ENCODE measurements around the gene CELF1. TPM values are rescaled to one million over a fixed set of nuclear protein-coding genes. Genes with fewer than 3 reads are reported as not detected.

Gene CELF1
- total and polyA plus RNA-seq, 11 donors: 27.3 to 111 (median 85.5) TPM

DNA sequence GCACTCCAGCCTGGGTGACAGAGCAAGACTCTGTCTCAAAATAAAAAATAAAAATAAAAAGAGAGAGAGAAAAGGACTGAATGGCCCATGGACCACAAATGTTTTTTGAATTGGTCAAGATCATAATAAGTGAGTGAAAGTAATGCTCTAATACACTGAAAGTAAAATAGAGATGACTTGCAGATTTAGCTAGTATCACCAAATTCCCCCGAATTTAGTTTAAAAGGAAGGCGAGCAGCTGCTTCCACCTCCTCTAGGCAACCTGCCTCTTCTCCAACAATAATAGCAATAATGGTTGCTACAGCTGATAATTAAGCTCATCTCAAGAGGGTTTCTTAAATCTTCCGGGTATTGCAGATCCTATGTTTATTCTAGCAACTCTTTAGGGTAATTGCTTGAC, 36.8 kb downstream of the CELF1 start:
- H3K4me3 ChIP-seq: no peak overlapping the region
- H3K4me1 ChIP-seq: peaks cover 10 to 99% (median 82%) of the 10 kb centered on the region in 12 donors
- TF ChIP-seq, protein P1, sequence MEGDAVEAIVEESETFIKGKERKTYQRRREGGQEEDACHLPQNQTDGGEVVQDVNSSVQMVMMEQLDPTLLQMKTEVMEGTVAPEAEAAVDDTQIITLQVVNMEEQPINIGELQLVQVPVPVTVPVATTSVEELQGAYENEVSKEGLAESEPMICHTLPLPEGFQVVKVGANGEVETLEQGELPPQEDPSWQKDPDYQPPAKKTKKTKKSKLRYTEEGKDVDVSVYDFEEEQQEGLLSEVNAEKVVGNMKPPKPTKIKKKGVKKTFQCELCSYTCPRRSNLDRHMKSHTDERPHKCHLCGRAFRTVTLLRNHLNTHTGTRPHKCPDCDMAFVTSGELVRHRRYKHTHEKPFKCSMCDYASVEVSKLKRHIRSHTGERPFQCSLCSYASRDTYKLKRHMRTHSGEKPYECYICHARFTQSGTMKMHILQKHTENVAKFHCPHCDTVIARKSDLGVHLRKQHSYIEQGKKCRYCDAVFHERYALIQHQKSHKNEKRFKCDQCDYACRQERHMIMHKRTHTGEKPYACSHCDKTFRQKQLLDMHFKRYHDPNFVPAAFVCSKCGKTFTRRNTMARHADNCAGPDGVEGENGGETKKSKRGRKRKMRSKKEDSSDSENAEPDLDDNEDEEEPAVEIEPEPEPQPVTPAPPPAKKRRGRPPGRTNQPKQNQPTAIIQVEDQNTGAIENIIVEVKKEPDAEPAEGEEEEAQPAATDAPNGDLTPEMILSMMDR (IDR thresholded peaks at IDR 0.05): no peak
- TF ChIP-seq POLR2A (IDR thresholded peaks at IDR 0.05): no peak
- WGBS, 4 donors: 62 to 75% (median 68%) methylated on average over 3 of the region's 3 CpGs
- no peaks in the 10 kb centered on the region for H3K9me3 ChIP-seq
- no peaks in the 10 kb centered on the region for H3K27me3 ChIP-seq
- H3K36me3 ChIP-seq: no peaks in the 10 kb centered on the region
- intact Hi-C loops (cut with DNase I): loop anchor here in 1 of 10 donors (5.0 kb wide), 1 partner anchor 36 kb away; the partner anchor contains the start of gene CELF1
- no peak for ATAC-seq
- DNase-seq: no peak
- H3K27ac ChIP-seq: peak overlapping the region in 3 of 12 donors; percentile 32 to 83 (median 58)

DNA sequence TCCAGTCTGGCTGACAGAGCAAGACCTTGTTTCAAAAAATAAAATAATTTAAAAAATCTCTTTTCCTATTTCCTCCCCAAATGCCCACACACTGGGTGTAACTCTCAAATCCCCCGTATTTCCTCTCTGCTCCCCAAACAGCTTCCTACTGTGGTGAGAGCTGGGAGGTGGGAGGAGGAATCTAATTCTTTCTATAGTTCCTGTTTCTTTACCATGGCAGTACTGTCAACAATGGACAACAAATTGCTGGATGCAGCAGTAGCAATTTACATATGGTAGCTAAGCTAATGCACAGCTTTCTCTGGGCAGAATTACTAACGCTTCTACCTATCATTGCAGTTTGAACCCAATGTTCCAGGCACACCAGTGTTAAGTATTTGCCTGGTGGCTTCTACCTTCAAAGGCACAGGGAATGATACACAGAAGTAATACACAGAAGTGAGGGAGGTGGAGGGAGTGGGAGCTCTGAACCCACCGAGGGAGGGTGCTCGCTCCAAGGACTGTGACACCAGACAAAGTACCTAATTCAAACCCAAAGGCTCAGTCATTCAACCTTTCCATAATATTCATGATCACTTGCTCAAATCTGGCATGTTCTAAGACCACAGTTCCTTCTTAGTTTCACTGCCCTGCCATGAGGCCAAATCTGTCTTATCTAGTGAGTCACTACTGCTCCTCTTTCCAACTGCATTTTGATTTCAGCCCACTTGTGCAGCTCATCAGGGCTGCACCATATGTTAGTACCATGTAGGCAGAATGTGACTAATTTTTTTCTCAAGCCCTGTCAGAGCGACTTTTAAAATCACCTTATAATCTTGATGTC, 37.9 kb downstream of the CELF1 start:
- Histone ChIP-seq H3K4me3 (no peak overlapping the region), H3K4me1 (peaks cover 10 to 97% (median 81%) of the 10 kb centered on the region in 12 donors), H3K9me3 (no peaks in the 10 kb centered on the region), H3K36me3 (no peaks in the 10 kb centered on the region), H3K27me3 (no peaks in the 10 kb centered on the region), H3K27ac (peak overlapping the region in 5 of 12 donors; percentile 29 to 83 (median 32))
- 56 to 64% (median 63%) methylated on average over 5 of the region's 5 CpGs for WGBS, 4 donors
- ATAC-seq (peak in 3 of 4 donors; percentile 66 to 78 (median 66)), DNase-seq (peak in 1 of 5 donors; percentile 20)
- no peak for TF ChIP-seq POLR2A (IDR thresholded peaks at IDR 0.05)
- TF ChIP-seq, protein P1 (IDR thresholded peaks at IDR 0.05): no peak
- intact Hi-C loops (cut with DNase I): loop anchor here in 1 of 10 donors (5.0 kb wide), 1 partner anchor 37 kb away; the partner anchor contains the start of gene CELF1

DNA sequence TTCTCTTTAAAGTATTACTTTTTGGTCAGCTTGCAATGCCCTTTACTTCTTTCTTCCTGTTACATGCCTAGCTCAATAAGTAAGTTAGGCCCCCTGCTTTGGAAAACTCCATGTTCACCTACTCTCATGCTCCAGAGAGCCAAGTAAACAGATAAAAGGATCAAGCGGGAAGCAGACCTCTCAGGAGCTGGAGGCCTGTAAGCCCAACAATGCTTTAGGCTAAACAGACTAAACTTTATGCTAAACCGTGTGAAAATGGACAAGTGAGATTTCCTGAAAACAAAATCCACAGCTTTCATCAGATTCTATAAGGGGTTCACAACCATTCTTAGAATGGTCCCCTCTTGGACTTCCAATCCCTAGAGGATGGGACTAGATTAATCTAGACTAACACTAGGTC, 40.2 kb downstream of the CELF1 start:
- intact Hi-C loops (cut with DNase I): no loop called here
- Histone ChIP-seq H3K27ac (peak overlapping the region in 6 of 12 donors; percentile 7 to 83 (median 34)), H3K36me3 (no peaks in the 10 kb centered on the region), H3K9me3 (no peaks in the 10 kb centered on the region), H3K4me1 (peaks cover 5 to 97% (median 81%) of the 10 kb centered on the region in 12 donors), H3K4me3 (no peak overlapping the region), H3K27me3 (no peaks in the 10 kb centered on the region)
- no peak for DNase-seq
- no peak for ATAC-seq
- TF ChIP-seq, protein P1 (IDR thresholded peaks at IDR 0.05): no peak
- no peak for TF ChIP-seq POLR2A (IDR thresholded peaks at IDR 0.05)
- WGBS, 4 donors: 43 to 55% (median 50%) methylated on average over 2 of the region's 2 CpGs

DNA sequence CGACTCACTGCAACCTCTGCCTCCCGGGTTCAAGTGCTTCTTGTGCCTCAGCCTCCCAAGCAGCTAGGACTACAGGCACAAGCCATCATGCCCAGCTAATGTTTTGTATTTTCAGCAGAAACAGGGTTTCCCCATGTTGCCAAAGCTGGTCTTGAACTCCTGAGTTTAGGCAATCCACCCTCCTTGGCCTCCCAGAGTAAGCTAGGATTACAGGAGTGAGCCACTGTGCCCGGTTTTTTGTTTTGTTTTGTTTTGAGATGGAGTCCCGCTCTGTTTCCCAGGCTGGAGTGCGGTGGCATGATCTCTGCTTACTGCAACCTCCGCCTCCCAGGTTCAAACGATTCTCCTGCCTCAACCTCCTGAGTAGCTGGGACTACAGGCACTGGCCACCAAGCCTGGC, 41.0 kb downstream of the CELF1 start:
- Histone ChIP-seq H3K27me3 (no peaks in the 10 kb centered on the region), H3K9me3 (no peaks in the 10 kb centered on the region), H3K4me3 (no peak overlapping the region), H3K4me1 (peaks cover 5 to 97% (median 81%) of the 10 kb centered on the region in 12 donors), H3K27ac (peak overlapping the region in 1 of 12 donors; percentile 56), H3K36me3 (no peaks in the 10 kb centered on the region)
- WGBS, 4 donors: 83 to 89% (median 86%) methylated on average over 7 of the region's 7 CpGs
- DNase-seq (no peak), ATAC-seq (no peak)
- no peak for TF ChIP-seq POLR2A (IDR thresholded peaks at IDR 0.05)
- TF ChIP-seq, protein P1 (IDR thresholded peaks at IDR 0.05): no peak
- intact Hi-C loops (cut with DNase I): no loop called here
